Endothelial cell of umbilical vein (primary cell): ENCODE data around the gene SSNA1.

Experiments used
- CTCF ChIP-seq, 2 donors: IDR thresholded peaks; 1 replicate in 1 of 2; 2 replicates in 1 of 2; pipeline ENCODE4 v1.5.1; 2011; ENCODE audit warnings: low read length in 2 of 2, mild to moderate bottlenecking in 2 of 2, moderate library complexity in 2 of 2, control low read depth in 1 of 2, inconsistent platforms in 1 of 2, low read depth in 1 of 2; ENCODE audit not compliant: insufficient read depth in 1 of 2; ENCODE audit errors: extremely low read depth in 1 of 2
- POLR2A ChIP-seq: IDR thresholded peaks from 2 replicates; pipeline ENCODE4 v1.6.1; 2012; ENCODE audit warnings: low read depth, mild to moderate bottlenecking, control low read depth, low read length

GRCh38 chr9:137181680-137182079 lies 6.8 kb upstream of the SSNA1 start:
- TF ChIP-seq CTCF (IDR thresholded peaks at IDR 0.05; ENCODE audit: extremely low read depth in 1 of 2, insufficient read depth in 1 of 2, low read depth in 1 of 2, low read length in 2 of 2) (no peak), POLR2A (no peak)
